Measurements from ENCODE around the gene AFAP1. TPM values are rescaled to one million over a fixed set of nuclear protein-coding genes. Genes with fewer than 3 reads are reported as not detected.

The AFAP1 gene
- total RNA-seq, 4 donors from 2014 or later: 14.8 to 28.3 (median 19.4) TPM

DNA sequence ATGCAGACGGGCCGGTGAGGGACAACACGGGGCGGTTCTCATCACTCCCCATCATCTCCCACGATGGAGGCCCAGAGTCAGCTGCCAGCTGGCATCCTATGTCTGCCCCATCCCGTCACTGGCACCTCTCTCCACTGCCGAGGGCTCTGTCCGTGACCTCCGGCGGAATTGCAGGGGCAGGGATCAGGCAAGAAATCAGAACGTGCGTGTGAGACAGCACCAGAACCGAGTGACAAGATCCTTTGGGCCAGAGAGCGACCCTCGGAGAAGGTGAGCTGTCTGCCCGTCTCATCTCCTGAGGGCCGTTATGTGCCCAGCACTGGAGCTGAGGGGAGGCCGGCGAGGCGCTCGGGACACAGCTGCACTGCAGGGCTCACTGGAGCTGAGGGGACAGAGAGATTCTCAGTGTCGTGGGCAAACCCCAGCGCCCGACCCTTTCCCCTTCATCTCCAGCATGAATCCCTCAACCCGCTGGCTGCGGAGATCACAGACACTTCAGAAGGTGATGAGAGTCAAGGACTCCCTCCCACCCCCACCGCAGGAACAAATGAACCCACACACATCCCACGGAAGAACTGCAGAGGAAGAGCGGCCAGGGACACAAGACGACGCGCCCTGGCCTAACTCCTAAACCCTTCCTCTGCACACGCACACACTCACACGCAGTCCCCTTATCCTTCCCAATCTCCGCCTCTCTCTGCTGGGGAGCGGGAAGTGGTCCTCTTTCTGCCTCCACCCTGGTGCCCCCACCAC is 128.7 kb downstream of the AFAP1 start:
- TF ChIP-seq, protein P1, sequence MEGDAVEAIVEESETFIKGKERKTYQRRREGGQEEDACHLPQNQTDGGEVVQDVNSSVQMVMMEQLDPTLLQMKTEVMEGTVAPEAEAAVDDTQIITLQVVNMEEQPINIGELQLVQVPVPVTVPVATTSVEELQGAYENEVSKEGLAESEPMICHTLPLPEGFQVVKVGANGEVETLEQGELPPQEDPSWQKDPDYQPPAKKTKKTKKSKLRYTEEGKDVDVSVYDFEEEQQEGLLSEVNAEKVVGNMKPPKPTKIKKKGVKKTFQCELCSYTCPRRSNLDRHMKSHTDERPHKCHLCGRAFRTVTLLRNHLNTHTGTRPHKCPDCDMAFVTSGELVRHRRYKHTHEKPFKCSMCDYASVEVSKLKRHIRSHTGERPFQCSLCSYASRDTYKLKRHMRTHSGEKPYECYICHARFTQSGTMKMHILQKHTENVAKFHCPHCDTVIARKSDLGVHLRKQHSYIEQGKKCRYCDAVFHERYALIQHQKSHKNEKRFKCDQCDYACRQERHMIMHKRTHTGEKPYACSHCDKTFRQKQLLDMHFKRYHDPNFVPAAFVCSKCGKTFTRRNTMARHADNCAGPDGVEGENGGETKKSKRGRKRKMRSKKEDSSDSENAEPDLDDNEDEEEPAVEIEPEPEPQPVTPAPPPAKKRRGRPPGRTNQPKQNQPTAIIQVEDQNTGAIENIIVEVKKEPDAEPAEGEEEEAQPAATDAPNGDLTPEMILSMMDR (IDR thresholded peaks at IDR 0.05; ENCODE audit: low read depth): no peak

DNA sequence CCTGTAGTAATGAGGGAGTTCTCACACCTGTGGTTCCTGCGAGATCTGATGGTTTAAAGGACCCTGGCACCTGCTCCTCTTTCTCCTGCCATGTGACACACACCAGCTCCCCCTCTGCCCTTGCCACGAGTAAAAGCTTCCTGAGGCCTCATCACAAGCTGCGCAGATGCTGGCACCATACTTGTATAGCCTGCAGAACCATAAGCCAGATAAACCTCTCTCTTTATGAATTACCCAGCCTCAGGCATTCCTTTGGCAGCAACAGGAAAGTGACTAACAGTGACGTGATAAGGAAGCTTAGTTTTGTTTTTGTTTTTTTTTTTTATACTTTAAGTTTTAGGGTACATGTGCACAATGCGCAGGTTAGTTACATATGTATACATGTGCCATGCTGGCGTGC is 130.9 kb downstream of the AFAP1 start:
- TF ChIP-seq, protein P1 (IDR thresholded peaks at IDR 0.05; ENCODE audit: low read depth): no peak

DNA sequence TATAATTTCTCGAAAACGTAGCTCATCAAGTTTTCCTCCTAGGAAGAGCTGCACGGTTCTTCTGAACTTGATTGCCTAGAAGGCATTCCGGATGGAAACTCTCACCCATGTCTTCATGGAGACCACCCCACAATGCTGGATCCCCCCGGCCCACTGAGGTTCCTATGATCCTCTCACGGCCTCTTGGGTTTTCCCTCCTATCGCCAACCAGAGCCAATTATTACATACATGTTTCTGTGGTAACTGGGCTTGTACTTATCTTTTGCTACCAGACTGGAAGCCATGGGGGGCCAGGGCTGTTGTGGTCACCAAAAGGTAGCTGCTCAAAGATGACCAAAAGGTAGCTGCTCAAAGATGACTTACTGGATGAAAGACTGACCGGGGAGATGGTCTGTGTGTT is 131.5 kb downstream of the AFAP1 start:
- TF ChIP-seq, protein P1 (IDR thresholded peaks at IDR 0.05; ENCODE audit: low read depth): no peak

DNA sequence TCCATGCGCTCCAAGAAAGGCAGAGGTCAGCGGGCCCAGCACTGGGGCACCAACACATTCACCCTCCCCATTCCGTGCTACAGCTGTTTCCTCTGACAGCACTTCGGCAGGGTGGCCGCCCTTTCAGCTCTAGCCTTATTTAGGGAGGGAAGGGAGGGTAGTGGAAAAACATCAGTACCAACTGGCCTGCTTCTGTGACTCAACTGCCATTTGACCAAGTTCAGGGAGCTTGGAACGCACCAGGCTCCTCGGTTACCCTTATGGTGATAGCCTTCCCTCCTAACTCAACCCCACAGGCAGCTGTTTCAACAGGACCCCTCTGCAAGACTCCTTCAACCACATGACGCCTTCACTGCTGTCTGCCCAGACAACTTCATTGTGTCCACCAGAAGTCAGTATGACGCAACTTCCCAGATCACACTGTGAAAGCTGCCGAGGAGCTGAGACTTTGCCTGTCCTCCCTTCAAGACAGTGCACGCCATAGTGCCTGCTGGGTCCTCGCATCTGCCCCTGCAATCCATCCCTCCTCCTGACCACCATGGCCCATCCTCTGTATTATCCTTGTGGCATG is 132.2 kb downstream of the AFAP1 start:
- TF ChIP-seq, protein P1 (IDR thresholded peaks at IDR 0.05; ENCODE audit: low read depth): no peak

DNA sequence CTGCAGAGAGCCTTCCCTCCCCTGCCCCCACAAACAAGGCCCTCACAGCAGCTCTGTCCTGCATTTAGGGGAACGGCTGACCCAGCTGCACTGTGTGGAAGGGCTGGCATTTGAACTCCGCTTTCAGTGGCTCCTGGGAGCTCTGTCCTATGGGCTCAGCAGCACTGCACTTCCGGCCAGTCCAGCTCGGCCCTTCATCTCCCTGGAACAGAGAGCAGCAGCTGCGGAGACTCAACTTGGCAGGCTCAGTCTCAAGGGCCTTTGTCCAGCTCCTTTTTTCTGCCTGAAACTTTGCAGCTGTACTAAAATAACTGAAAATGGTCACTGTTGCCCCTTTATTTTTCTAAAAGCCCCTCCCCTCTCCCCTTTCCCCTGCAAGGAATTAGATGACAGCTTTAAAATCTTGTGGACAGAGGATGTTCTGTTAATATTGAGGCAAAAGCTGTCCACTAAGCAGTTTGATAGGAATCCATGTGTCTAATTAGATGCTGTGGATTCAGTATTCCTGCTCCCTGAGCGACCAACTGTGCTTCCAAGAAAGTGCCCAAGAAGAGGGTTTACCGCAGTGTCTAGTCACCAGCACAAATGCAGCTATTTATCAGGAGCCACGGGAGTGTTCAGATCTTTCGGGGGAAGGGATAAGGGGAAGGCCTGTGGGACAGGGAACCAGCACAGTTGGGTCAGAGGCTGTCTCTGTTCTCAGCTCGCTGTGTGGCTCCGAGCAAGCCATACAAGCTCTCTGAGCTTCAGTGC is 133.1 kb downstream of the AFAP1 start:
- TF ChIP-seq, protein P1 (IDR thresholded peaks at IDR 0.05; ENCODE audit: low read depth): no peak

DNA sequence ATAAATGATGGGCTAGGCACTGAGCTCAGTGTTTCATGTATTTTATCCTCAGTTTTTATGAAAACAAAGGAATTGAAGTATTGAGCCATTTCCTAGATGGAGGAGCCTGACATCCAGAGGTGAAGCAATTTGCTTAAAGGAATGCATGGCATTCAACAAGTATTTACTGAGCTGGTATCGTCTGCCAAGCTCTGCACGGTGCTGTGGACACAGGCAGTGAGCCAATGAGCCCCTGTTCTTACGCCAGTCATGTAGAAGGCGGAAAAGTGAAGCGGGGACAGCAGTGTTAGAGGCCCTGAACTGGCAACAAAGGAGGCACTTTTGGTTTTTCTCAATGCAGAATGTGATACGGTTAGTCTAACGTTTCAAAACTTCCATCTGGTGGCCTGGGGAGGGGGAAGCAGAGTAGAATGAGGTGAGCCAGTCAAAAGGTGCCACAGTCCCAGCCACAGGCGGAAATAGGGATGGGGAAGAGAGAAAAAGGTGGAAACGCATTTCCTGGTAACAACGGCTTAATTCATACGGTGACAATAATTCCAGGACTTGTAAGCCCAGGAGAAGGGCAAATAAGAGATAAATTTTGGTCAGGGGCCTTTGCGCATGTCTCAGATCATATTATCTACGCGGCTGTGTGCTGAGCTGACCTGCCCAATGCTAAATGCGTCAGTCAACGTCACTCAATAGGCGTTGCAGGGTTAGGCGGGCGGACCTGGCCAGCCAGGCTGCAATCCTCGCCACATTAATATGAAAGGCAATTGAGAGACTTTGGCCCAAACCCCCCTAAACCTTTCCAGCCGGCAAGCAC is 133.9 kb downstream of the AFAP1 start:
- TF ChIP-seq, protein P1 (IDR thresholded peaks at IDR 0.05; ENCODE audit: low read depth): no peak
